K562 (cell line): Measurements from ENCODE around the gene MAS1L. TPM values are rescaled to one million over a fixed set of nuclear protein-coding genes. Genes with fewer than 3 reads are reported as not detected.

Source experiments
- ATAC-seq: fragments of 200-7000 bp; cut with Tn5 transposase; 3 replicates; pipeline ENCODE4 v1.9.1; 2020; ENCODE audit warnings: moderate library complexity
- BruUV-seq: library from RNA; stranded (reverse); fragments of 400-500 nt; replicated peaks from 2 replicates; lab custom pipeline; 2021; lab: Mats Ljungman, UMichigan
- CTCF ChIA-PET: fragments of 300-600 bp; formaldehyde crosslinking; extraction: SDS; loops from one replicate; lab custom pipeline; 2021; ENCODE audit warnings: low intra/inter-chr PET ratio; lab: Yijun Ruan, JAX
- POLR2A ChIA-PET: fragments of 300-600, 350-650 bp; sonication (Branson Sonifier 250); formaldehyde crosslinking; extraction: SDS; loops from one replicate; lab custom pipeline; 2021; ENCODE audit warnings: antibody characterized with exemption, inconsistent platforms; lab: Yijun Ruan, JAX
- DNase-seq, 4 experiments: peaks; one replicate each; pipeline versions ENCODE4 v3.0.0 to v3.0.0-alpha.2; 2011 to 2018; ENCODE audit warnings: low spot score in 3 of 4, mixed read lengths in 3 of 4; ENCODE audit errors: extremely low read depth in 1 of 4
- FAIRE-seq: peaks from 2 replicates; lab custom pipeline; 2011; peaks lifted over from hg19 to GRCh38; lab: Jason Lieb, UNC
- H2AFZ ChIP-seq: 2 replicates; pipeline ENCODE4 v1.6.0; 2011; ENCODE audit warnings: low read depth, low read length, control low read depth, inconsistent platforms
- H3K27ac ChIP-seq: fragments of 200-600 bp; 3 replicates; pipeline ENCODE4 v1.8.0; 2011; ENCODE audit warnings: low read depth, mild to moderate bottlenecking, control low read depth, inconsistent platforms, low read length, moderate library complexity, mixed read lengths; ENCODE audit errors: extremely low read depth
- H3K27me3 ChIP-seq, 2 experiments: fragments of 300-600 bp in 1 of 2; 2 replicates in 1 of 2; 3 replicates in 1 of 2; pipeline versions ENCODE4 v1.6.0 to v1.8.0; 2011; ENCODE audit warnings: inconsistent platforms in 2 of 2, low read length in 2 of 2, mild to moderate bottlenecking in 1 of 2, mixed read lengths in 1 of 2, moderate library complexity in 1 of 2; ENCODE audit not compliant: control insufficient read depth in 2 of 2, insufficient read depth in 2 of 2
- H3K36me3 ChIP-seq: fragments of 300-600 bp; 3 replicates; pipeline ENCODE4 v1.8.0; 2011; ENCODE audit warnings: mild to moderate bottlenecking, low read length, inconsistent platforms; ENCODE audit not compliant: control insufficient read depth, insufficient read depth
- H3K4me1 ChIP-seq, 2 experiments: fragments of 200-600 bp in 1 of 2; replicated peaks in 1 of 2; 2 replicates in 1 of 2; 3 replicates in 1 of 2; pipeline versions ENCODE4 v1.5.1 to v1.8.0; 2011; ENCODE audit warnings: inconsistent platforms in 2 of 2, low read length in 2 of 2, mild to moderate bottlenecking in 1 of 2, mixed read lengths in 1 of 2, moderate library complexity in 1 of 2; ENCODE audit not compliant: control insufficient read depth in 2 of 2, insufficient read depth in 2 of 2
- H3K4me2 ChIP-seq: 2 replicates; pipeline ENCODE4 v1.6.1; 2011; ENCODE audit warnings: low read length, control low read depth, inconsistent platforms, mixed read lengths; ENCODE audit not compliant: insufficient read depth
- H3K4me3 ChIP-seq: fragments of 200-600 bp; sonication (generic), shearing (Covaris generic); 2 replicates; pipeline ENCODE4 v1.5.1; 2016; ENCODE audit warnings: control low read depth, inconsistent platforms
- H3K79me2 ChIP-seq: fragments of 200-600 bp; 3 replicates; pipeline ENCODE4 v1.8.0; 2011; ENCODE audit warnings: low read length, inconsistent platforms; ENCODE audit not compliant: control insufficient read depth, insufficient read depth
- H3K9ac ChIP-seq, 2 experiments: 2 replicates each; pipeline versions ENCODE4 v1.6.0 to v1.6.1; 2011; ENCODE audit warnings: low read depth in 2 of 2, low read length in 2 of 2, control low read depth in 1 of 2, inconsistent platforms in 1 of 2, mild to moderate bottlenecking in 1 of 2, mixed read lengths in 1 of 2; ENCODE audit not compliant: insufficient read depth in 1 of 2
- H3K9me1 ChIP-seq: one replicate; pipeline ENCODE4 v1.6.0; 2011; ENCODE audit warnings: inconsistent platforms, mild to moderate bottlenecking, low read length, moderate library complexity; ENCODE audit not compliant: control insufficient read depth, insufficient read depth
- H3K9me3 ChIP-seq: replicated peaks from 2 replicates; pipeline ENCODE4 v1.5.1; 2011; ENCODE audit warnings: low read depth, low read length, inconsistent platforms; ENCODE audit not compliant: control insufficient read depth, insufficient read depth
- H4K20me1 ChIP-seq: replicated peaks from 2 replicates; pipeline ENCODE4 v1.6.1; 2011; ENCODE audit warnings: low read length, inconsistent platforms, mixed read lengths; ENCODE audit not compliant: control insufficient read depth, insufficient read depth
- ETV5 ChIP-seq: sonication (generic); formaldehyde crosslinking; IDR thresholded peaks from 2 replicates; pipeline ENCODE4 v1.4.0; 2020; ENCODE audit warnings: low read depth, mild to moderate bottlenecking, missing genetic modification reagents
- MCM5 ChIP-seq: fragments of 450-650 bp; IDR thresholded peaks from 2 replicates; pipeline ENCODE4 v1.6.1; 2016; ENCODE audit warnings: low read depth
- ZBTB33 ChIP-seq: sonication (generic); formaldehyde crosslinking; IDR thresholded peaks from 2 replicates; pipeline ENCODE4 v1.8.1; 2023; ENCODE audit warnings: mild to moderate bottlenecking, missing genetic modification reagents
- ZC3H4 ChIP-seq: sonication (generic); formaldehyde crosslinking; IDR thresholded peaks from 2 replicates; pipeline ENCODE4 v1.9.0; 2021; ENCODE audit warnings: missing genetic modification reagents, borderline replicate concordance
- WGBS: fragments of 100-300 bp; shearing (Covaris generic); methylation state at CpG from one replicate; pipeline ENCODE4 v1.1.6; 2016; ENCODE audit warnings: low coverage, mixed read lengths; ENCODE audit not compliant: insufficient coverage; ENCODE audit errors: missing lambda C conversion rate; 5-methylcytosine and 5-hydroxymethylcytosine counted together
- in situ Hi-C: fragments of 300-500 bp; cut with MboI; formaldehyde crosslinking; loops from 4 replicates; pipeline ENCODE4 v1.15.0; 2018; ENCODE audit warnings: inconsistent platforms, mixed read lengths
- intact Hi-C: fragments of 100-400 bp; cut with micrococcal nuclease; formaldehyde crosslinking; loops from 2 replicates; pipeline ENCODE4 v1.14.2; 2022
- polyA plus RNA-seq, 8 experiments: library from polyadenylated mRNA; depleted of rRNA in 4 of 8; stranded (reverse) in 5 of 8; unstranded in 3 of 8; fragments of >200 nt; fragmentation: Nextera tagmentation in 2 of 8; fragmentation: Illumina TruSeq in 1 of 8; extraction: Ambion mirVana in 2 of 8; extraction: Trizol in 1 of 8; gene quantifications; 2 replicates each; pipeline versions ENCODE4 v1.2.1 to v1.2.3, GENCODE V29; 2011 to 2014; ENCODE audit warnings: inconsistent platforms in 1 of 8, missing spikeins in 1 of 8
- total RNA-seq, 7 experiments: library from RNA; depleted of rRNA in 6 of 7; stranded (reverse); fragments of >200 nt in 6 of 7; fragmentation: Illumina TruSeq in 2 of 7; extraction: Trizol in 2 of 7; gene quantifications; 2 replicates each; pipeline versions ENCODE4 v1.2.1 to v1.2.3, GENCODE V29; 2011 to 2021; ENCODE audit warnings: low replicate concordance in 1 of 7

MAS1L gene
- total and polyA plus RNA-seq, 9 of the 15 experiments (the other 6 are each of a cell fraction or from before 2014, with no cell fraction given) = not detected

DNA sequence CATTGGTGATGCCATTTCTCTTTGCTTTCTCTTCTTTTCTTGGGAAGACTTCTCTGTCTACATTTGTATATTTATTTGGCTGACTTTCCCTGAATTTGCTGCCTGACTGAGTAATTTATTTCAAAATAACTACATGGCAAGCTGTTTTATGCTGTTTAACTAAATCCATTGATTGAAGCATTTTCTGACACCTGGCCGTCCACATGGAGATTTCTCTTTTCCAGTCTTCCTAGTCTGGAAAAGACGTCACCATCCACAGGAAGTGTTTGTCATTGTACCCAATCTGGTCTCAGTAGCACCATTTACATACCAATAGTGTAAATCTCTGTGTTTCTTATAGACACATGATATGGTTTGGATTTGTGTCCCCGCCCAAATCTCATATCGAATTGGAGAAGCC, 9.2 kb upstream of the MAS1L start:
- DNase-seq (no peak), FAIRE-seq (no peak), ATAC-seq (no peak)
- intact Hi-C loops (no loop called here), in situ Hi-C loops (no loop called here)
- Histone ChIP-seq H3K9me1 (no peaks in the 10 kb centered on the region), H3K4me1 (no peaks in the 10 kb centered on the region; a peak in 2 of 5 replicates), H3K27ac (no peak overlapping the region), H4K20me1 (no peaks in the 10 kb centered on the region), H3K9ac (no peak overlapping the region), H3K27me3 (peaks cover 7 to 19% of the 10 kb centered on the region in 2 experiments; a peak in 3 of 5 replicates), H2AFZ (no peak overlapping the region), H3K36me3 (no peaks in the 10 kb centered on the region), H3K79me2 (no peaks in the 10 kb centered on the region), H3K4me2 (no peak overlapping the region), H3K4me3 (no peak overlapping the region), H3K9me3 (no peaks in the 10 kb centered on the region)
- ChIA-PET POLR2A (no interaction called here), CTCF (no interaction called here)
- no TSS peak for BruUV-seq
- TF ChIP-seq ZBTB33 (CRISPR knock-in tag) (no peak), MCM5 (no peak), ZC3H4 (CRISPR knock-in tag) (no peak), ETV5 (no peak)
- 5% methylated on average over 4 of the region's 4 CpGs for WGBS
